ENCODE data around the gene GNB1L.

Gene GNB1L

DNA sequence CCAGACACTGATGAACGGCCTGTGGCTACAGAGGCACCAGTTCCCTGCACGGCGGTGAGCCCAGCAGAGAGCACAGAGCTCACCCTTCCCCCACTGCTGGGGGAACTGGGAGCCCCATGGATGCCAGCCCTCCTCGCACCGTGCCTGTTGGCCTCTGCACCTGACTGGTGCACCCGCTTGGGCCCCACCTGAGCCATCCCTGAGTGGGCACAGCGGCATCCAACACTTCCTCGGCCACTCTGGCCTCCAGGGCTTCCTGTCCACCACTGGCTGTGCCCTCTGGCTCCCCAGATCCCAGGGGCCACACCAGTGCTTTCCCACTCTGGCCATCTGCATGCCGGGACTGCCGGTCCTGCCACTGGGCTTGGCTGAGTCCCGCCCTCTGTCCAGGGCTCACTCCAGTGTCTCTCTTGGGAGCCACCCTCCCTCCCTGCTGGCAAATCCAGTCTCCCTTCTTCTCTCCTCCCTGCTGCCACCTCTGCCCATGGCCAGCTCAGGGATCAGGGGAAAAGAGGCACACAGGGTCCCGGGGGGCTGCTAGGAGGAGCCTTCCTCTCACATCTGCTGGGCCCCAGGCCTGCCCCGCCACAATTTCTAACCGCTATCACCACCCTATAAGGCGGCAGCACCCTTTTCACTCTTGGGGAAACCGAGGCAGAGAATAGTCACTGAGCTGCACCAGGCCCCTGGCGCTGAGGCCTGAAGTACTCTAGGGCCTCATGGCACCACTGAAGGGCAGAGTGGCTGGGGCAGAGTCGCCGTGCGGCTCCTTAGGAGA, 33.0 kb downstream of the GNB1L start:
- DNase-seq: no peak

DNA sequence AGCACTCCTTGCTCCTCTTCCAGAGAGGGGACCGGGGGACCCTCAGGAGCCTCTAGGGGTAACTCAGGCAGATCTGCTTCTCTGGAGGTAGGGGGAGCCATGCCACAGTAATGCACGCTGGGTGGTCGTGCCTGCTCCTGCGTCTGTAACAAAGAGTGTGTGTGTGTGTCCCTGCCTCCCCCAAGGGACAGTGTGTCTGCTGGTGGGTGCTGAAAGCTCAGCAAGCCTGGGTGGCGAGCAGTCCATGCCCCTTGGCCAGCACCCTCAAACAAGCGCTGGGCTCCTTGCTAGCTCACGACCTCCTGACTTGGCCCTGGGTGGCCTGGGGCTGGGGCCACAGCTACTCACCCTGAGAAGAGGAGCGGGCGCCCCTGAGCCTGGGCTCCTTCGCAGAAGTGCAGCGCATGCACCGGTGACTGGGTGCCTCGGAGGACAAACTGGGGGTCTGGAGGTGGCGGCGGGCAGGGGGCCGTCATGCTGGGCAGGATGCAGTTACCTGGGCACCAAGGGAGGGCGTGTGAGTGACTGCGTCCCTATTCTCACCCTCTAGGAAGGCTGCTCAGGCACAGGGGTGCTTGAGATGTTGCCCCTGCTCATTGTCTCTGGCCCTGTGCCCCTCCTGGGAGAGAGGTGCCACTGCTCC, 33.7 kb downstream of the GNB1L start:
- DNase-seq: no peak

DNA sequence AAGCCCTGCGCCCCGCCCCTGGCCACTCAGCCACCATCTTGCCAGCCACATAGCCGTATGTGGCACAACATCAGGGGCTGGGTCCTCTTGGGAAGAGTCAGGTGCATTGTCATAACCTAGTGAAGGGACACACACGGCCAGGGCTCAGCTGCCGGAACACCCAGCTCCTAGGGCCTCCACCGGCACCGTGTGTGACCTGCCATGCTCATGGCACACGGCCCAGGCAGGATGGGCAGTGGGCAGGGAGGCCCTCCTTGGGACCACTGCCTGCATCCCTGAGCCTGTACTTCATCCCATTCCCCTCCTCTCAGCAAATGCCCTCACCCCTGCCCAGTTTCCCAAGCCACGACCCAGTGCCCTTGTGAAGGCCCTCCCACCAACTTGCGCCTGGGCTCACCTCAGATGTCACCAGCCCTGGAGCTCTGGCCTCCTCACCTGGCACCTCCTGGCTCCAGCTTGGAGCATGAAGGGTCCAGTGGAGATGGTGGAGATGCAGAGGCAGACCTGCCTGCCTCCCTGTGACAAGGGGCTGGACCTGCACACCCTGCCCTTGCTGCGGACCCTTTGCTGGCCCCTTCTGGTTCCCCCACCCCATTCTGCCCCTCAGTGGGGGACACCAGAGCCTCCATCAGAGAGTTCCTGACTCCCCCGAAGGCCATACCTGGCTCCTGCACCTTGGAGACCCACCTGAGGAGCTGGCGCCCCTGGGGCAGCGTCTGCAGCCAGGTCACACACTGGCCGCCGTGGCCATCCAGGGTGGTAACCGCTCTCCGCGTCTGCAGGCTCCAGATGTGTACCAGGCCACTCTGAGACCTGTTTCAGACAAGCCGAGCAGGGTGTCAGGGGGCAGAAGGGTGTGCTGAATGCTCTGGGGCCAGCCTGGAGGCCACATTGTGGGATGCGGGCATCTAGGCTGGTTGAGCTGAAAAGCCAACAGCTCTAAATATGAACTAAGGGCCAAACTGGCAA, 34.5 kb downstream of the GNB1L start:
- no peak for DNase-seq

DNA sequence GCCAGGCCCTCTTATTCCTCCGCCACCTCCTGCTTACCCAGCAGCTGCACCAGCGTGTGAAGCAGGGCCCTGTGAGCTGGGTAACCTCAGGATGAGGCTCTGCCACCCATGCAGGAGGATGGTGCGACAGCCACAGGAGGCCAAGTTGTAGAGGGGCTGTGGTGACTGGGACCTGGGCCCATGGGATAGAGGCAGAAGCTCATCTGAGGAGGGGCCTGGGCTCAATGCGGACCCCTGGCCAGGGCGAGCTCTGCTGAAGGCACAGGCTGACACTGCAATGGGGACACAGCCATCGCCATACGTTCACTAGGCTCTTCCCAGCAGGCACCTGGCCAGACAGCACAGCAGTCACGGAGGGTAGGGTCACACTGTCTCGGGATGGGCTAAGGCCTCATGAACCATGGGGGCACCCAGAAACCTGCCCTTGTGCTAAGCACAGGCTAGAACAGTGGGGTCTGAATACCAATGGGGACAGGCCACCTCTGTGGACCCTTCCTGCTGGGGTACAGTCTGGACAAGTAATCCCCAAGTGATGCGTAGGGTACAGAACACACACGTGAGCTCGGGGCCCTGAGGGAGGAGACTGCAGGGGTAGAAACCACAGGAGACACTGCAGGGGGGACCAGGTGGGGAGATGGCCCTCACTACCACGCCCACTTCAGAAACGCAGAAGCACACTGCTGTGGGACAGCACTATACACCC, 35.3 kb downstream of the GNB1L start:
- DNase-seq: no peak

DNA sequence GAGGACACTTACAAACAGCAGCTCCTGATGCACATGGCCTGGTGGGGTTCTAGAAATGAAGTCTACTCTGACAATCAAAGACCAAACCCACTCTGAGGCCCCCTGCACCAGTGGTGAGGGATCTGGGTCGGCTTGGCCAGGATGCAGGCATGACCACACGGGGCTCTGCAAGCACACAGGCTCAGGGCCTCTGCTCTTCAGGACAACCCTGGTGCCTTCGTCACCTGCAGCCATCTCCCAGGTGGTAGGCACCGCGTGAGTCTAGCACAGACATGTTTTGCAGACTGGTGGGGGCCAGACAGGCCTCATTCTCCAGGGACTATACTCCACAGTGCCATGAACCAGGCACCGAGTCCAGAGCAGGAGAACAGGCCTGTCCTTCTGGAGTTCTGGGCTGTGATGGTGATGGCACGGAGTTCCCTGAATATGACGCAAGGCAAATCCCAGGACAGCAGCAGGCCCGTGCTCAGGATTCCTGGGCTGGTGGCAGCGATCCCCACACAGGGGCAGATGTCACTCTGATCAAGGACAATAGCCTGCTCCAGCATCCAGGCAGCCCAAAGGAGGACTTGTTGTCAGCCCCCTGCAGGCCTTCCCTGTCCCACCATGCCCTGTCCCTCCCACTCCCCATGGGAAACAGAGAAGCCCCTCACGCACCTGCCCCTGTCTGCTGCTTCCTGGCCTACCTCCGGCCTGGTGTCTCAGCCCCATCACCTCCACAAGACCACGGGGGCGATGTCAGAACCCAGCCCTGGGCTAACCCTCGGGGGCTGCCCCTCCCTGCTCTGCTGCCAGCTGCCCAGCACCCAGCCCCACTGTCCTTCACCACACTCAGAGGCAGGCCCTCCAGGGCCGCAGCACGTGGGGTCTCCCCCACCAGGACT, 36.1 kb downstream of the GNB1L start:
- DNase-seq: no peak

DNA sequence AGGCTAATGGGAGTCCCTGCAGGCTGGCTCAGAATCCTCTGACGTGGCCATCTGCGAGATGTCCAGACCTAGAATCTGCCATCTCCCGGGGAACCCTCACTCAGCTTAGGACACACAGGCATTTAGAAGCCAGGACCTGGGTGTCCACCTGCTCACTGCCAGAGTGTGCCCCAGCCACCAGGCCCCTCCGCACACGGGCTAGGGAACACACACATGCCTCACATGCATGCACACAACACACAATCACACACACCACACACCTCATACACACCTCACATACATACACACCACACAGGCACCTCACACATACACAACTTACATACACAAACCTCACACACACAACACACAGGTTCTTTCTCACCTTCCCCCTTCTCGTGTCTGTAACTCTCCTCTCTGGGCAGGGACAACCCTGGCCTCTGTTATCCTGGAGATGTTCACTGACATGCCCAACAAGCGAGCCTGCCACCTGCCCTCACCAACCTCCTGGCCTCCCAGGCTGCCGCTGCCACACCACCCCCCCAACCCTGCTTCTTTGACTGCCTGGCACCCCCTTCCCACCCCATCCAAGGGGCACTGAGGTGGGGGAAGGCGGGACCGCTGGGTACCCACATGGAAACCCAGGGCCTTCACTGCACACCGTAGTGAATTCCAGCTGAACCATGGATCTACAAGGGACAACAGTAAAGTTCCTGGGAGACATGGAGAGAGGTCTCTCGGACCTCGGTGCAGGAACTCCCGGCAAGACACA, 38.1 kb downstream of the GNB1L start:
- DNase-seq: no peak

DNA sequence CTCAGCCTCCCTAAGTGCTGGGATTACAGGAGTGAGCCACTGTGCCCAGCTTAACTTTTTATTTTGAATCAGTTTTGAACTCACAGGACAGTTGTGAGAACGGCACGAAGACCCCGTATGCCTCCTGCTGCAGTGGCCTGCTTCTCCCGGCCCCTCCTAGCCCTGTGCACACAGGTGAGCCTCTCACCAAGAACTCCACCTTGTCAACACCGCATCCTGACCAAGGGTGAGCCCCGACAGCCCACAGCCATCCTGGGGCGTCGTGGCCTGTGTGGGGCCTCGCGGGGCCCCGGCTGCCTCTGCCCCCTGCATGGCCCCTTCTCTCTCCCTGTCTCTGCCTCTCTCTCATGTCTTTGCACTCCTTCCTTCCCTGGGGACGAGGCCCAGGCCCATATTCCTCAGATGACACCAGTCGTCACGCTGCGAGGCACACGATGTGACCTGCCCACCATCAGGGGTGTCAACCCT, 38.8 kb downstream of the GNB1L start:
- DNase-seq: no peak

DNA sequence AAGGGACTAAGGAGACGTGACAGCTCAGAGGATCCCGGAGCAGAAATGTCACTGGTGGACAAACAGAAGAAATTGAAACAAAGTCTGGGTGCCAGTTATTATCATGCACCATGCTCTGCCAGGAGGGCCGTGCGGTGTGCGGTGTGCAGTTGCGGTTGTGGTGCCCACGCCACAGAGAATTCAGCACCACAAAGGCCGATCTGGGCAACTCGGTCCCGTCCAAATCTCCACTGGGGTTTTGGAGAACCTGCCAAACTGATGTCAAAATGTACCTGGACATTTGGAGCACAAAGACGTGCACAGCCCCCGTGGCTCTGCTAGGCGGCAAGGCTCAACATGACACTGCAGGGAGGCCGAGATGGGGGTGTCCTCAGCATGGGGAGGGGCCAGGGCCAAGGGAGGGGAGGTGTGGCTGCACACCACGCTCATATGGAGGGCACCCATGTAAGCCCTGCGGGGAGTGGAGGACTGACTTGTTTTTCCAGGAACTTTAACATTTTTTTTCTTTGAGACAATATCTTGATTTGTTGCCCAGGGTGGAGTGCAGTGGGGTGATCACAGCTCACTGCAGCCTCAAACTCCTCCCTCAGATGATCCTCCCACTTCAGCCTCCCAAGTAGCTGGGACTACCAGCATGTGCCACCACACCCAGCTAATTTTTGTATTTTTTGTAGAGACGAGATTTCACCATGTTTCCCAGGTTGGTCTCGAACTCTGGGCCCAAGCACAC, 39.4 kb downstream of the GNB1L start:
- DNase-seq: no peak

DNA sequence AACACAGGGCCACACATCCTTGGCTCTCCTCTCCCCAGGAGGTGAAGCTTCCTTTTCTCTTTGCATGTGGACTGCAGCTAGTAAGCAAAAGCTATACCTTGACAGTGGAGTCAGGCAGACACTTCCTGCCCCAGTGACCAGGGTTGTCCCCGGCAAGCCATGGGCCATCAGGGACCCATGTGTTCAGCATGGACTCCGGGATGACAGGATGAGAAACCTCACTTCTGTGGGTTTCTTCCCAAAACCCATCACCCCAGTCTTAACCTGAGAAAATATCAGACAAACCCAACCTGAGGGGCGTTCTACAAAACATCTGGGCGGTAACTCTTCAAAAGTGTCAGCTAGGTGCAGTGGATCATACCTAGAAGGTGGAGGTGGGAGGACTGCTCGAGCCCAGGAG, 40.2 kb downstream of the GNB1L start:
- no peak for DNase-seq

DNA sequence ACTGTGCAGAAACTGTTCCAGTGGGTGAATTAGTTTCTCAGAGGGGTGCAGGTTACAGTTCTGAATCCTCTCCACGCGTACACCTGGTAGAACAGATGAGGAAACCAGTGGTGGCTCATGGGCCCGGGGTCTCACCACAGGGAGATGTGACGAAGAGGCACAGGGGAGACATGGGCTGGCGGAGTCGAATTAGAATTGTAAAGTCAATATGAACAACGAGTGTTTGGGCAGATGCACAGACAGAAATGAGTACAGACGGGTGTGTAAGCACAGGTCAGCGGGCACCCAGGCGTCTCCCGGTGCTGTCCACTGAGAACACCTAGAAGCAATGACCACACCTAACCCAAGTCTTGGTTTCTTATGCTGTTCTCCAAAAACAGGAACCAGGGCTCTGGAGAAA, 41.8 kb downstream of the GNB1L start:
- DNase-seq: no peak

DNA sequence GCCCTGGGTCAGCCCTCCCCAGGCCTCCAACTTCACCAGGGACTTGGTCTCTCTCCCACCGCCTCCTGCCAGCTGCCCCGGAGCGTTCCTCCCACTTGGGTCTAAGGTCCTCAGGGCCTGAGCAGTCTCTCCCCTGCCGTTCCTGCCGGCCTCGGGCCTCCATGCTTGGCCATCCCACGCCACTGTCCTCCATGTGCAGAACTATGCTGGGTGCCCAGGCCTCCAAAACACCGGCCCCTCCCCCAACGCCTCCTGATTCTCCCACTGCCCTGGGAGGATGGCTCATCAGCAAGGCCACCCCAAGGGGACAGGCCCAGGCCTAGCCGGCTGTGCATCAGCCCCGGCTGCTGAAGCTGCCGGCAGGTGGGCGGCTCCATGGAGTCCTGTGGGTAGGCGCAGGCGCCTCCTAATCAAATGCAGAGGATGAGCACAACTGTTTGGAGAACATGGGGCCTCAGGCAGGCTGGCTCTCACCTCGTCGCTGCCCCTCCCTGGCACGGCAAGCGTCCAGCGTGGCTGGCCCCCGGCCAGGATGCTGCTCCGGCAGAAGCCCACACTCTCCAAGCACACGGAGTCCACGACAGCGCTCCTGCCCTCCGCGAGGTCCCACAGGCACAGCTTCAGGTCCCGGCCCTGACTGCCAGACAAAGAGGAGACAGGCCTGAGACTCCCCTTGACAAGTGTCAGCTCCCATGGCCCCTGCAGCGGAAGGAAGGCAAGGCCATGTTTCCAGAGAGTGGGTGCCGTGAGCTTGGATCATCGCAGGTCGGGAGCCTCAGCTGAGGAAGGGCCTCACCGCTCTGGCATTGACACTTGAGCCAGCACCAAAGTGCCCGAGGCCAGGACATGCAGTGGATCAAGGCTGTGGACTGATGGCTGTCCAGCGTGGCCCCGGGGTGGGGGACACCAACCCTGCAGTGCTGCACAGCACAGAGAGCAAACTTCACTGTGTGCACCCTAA, 42.6 kb downstream of the GNB1L start:
- DNase-seq: no peak

DNA sequence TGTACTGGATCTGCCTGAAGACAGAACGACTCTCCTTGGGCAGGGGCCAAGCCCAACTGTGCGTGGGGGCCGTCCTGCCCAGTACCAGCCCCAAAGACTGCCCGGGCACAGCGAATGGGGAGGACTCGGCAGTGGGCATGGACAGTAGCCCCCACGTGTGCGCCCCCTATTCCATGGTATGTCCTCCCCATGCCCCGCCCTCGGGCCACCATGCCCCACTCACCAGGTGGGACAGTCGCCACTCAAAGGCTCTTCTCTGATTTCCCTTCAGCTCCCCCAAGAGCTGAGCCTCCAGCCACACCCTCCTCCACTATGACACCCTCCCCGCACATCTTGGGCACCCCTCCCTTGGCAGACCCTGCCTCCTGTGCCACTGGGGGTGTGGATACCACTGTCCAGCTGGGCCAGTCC, 43.5 kb downstream of the GNB1L start:
- DNase-seq: no peak

DNA sequence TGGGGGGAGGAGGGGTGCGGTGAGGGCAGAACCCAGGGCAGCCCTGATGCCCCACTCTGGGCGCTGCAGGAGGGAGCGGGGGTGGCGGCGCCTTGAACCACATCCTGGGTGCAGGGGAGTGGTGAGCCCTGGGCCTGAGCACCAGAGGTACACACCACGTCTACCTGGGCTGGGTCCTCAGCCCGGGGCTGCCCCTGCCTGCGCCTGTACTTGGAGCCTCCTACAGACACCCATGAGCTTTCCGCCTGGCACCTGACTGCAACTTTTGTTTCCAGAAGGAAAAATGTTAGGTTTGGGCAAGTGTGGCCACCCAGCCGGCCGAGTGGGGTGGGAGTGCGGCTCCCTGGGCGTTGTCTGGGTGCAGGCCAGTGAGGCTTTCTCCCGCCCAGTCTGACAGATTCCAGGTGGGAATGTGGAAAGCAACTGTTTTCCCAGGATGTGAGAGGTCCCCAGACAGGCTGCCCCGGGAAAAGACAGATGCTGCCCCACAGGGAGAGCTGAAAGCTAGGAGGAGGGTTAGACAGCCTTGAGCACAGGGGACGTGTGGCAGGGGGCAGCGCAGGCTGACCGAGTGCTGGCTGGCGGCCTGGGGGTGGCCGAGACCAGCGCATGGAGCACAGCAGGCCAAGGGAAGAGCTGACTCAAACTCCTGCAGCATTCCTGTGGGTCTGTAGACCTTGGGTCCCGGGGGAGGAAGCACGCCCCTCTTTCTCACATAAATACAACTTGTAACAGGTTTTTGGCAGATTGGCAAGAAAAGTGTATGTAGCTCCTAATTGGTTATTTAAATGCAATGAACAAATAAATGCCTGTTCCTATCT, 44.1 kb downstream of the GNB1L start:
- DNase-seq: no peak

DNA sequence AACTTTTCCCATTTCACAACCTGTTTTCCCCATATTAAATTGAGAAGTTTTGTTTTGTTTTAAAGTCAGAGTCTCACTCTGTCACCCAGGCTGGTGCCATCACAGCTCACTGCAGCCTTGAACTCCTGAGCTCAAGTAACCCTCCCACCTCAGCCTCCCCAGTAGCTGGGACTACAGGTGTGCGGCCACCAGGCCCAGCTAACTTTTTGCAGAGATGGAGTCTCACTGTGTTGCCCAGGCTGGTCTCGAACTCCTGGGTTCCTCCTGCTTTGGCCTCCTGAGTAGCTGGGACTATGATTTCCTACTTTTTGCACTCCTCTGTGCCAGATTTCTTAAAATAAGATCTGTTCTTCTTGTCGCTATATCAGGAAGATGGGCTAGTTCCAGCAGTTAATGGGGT, 44.9 kb downstream of the GNB1L start:
- no peak for DNase-seq

DNA sequence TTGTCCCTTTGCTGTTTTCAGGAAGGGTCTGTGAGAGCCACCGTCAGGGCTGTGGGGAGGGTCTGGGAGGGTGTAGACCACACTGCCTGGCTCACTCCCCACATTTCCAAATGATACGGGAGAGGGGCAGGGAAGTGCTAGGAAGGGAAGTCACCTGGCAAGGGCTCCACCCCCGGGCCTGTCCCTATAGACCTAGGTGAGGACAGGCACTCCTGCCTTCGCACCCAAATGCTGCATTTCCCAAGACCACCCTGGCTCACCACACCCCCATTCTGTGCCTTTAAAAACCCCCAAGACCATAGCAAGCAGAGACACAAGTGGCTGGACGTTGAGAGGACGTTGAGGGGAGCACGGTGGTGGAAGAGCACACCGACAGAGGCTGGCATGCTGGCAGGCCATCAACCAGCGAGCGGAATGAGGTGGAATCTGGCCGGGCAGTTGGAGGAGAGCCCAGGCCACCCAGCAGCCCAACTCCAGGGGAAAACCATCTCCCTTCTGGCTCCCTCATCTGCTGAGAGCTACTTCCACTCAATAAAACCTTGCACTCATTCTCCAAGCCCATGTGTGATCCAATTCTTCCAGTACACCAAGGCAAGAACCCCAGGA, 45.7 kb downstream of the GNB1L start:
- DNase-seq: no peak

DNA sequence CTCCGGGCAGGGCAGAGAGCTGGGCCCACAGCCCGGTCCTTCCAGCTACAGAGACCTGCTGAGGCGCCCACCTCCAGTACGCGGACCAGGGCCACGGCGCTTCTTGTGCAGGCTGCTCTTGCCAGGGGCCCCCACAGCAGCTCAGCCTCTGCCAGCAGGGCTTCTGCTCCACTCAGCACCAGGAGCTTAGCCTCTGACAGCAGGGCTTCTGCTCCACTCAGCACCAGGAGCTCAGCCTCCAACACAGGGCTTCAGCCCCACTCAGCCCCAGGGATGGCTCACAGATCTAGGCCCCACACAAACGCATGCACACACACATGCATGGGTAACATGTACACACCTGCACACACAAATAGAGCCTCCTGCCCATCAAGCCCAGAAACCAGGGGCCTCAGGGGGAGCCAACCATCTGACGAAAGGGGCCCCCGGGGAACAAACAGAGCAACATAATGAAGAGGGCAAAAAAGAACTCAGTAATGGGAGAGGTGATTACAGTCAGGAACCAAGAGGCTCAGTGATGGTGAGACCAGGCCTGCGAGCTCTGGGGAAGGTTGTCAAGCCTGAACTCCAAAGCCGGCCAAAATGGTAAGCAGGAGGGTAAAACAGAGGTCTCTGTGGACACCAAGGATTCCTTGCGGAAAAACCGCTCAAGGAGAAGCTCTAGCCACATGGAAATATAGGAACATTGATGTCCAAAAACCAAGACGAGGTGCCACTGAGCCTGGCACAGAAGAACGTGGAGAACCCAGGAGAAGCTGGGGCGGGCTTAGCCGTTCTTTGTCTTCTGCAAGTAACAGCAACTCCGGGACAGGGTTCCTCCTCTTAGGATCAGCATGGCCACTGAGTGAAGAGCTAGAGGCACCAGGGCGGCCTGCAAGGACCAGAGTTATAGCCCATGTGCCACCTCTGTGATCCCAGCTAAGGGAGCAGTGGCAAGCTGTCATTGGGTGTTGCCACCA, 46.5 kb downstream of the GNB1L start:
- DNase-seq: no peak

Measured in HCEC 1CT (cell line).